Thyroid gland (tissue), 4 donors: Measurements from ENCODE around the gene AMER2. TPM values are rescaled to one million over a fixed set of nuclear protein-coding genes. Genes with fewer than 3 reads are reported as not detected.
A peak's percentile ranks its signal among the peaks of the same experiment; 100 is the strongest.

Experiments used
- DNase-seq, 2 donors: peaks; one replicate each; pipeline ENCODE4 v3.0.0-alpha.2; 2019
- H3K27ac ChIP-seq, 3 donors: fragments of 200-600 bp; sonication (generic); 1 replicate in 2 of 3; 2 replicates in 1 of 3; pipeline ENCODE4 v1.5.1; 2016 to 2019; ENCODE audit warnings: mild to moderate bottlenecking in 1 of 3, moderate library complexity in 1 of 3
- H3K27me3 ChIP-seq: fragments of 200-600 bp; sonication (generic); one replicate; pipeline ENCODE4 v1.5.1; 2019
- H3K36me3 ChIP-seq, 2 donors: fragments of 200-600 bp; sonication (generic); one replicate each; pipeline ENCODE4 v1.5.1; 2016 to 2019
- H3K4me1 ChIP-seq, 2 donors: fragments of 200-600 bp; sonication (generic); one replicate each; pipeline ENCODE4 v1.5.1; 2017 to 2019
- H3K4me3 ChIP-seq, 3 donors: fragments of 200-600 bp; sonication (generic); replicated peaks in 1 of 3; 1 replicate in 2 of 3; 2 replicates in 1 of 3; pipeline ENCODE4 v1.5.1; 2016; ENCODE audit warnings: mild to moderate bottlenecking in 1 of 3
- H3K9me3 ChIP-seq: fragments of 200-600 bp; sonication (generic); one replicate; pipeline ENCODE4 v1.5.1; 2017
- POLR2A ChIP-seq, 2 donors: fragments of 450-650 bp; IDR thresholded peaks; one replicate each; pipeline ENCODE4 v1.6.1; 2017; ENCODE audit warnings: antibody characterized with exemption in 2 of 2, mild to moderate bottlenecking in 2 of 2, moderate library complexity in 1 of 2
- WGBS, 2 donors: methylation state at CpG; one replicate each; pipeline ENCODE4 v1.1.5; 2017; 5-methylcytosine and 5-hydroxymethylcytosine counted together
- intact Hi-C: fragments of 100-400 bp; cut with DNase I; formaldehyde crosslinking; loops from one replicate; pipeline ENCODE4 v1.15.1; 2023
- total RNA-seq, 4 donors: library from RNA; depleted of rRNA; stranded (reverse); fragments of >200 nt; gene quantifications; one replicate each; pipeline ENCODE4 v1.2.3, GENCODE V29; 2016
- TF ChIP-seq, protein P1 (sequence below), 6 experiments: fragments of 200-600 bp in 3 of 6; fragments of 450-650 bp in 3 of 6; sonication (generic) in 3 of 6; IDR thresholded peaks; one replicate each; pipeline ENCODE4 v1.5.1; 2016 to 2019; ENCODE audit warnings: antibody characterized with exemption in 6 of 6, mild to moderate bottlenecking in 2 of 6, inconsistent platforms in 1 of 6, moderate library complexity in 1 of 6

Gene AMER2
- total RNA-seq: under 1 TPM in 2 of 4 donors, not detected in 2; under 0.01 TPM

DNA sequence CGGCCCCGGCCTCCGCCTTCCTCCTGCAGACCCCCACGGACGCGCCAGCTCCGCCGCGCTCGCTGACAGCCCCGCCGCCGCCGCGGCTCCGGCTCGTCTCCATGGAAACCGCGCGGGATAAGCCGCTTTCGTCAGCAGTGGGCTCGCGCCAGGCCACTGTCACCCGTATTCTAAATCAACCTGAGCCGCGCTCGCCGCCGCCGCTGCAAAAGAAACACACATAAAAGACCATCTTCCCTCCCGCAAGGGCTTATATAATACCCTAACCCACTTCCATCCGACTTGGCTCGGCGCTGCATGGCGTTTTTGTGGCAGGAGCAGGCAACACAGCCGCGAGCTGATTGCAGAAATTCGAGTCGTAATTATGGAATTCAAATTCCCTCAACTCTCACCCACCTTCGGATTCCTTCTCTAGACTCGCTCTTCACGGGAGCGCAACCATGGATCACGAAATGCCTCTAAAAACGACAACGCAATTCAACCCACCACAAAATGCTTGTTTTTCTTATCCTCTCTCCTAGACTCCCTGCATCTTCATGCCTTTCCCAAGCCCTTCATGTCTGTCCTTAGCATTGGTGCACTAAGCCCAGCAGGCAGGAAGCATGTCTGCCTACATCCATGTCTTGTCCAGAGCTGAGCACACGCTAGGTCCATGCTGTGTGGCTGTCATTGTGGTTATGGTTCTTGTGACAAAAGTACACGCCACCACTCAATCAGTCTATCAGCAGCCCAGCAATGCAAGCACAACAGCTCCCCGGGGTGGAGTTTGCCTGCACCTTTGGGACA, at the start of gene AMER2:
TSS of gene AMER2 (minus strand) at position 772 of the 786 bp plus-strand sequence. CDS start at position 103, 669 bp downstream.
- DNase-seq: peak; percentile 20 to 31
- WGBS, 2 donors: 4 to 5% methylated on average over 50 of the region's 50 CpGs
- H3K36me3 ChIP-seq: no peaks in the 10 kb centered on the region
- peaks cover 12% of the 10 kb centered on the region for H3K27me3 ChIP-seq
- no peak within 1 kb of the TSS for H3K27ac ChIP-seq
- peaks cover 0 to 11% of the 10 kb centered on the region in 2 donors for H3K4me1 ChIP-seq
- intact Hi-C loops: no loop called here
- peak within 1 kb of the TSS in 1 of 3 donors; percentile 10 for H3K4me3 ChIP-seq
- TF ChIP-seq, protein P1, sequence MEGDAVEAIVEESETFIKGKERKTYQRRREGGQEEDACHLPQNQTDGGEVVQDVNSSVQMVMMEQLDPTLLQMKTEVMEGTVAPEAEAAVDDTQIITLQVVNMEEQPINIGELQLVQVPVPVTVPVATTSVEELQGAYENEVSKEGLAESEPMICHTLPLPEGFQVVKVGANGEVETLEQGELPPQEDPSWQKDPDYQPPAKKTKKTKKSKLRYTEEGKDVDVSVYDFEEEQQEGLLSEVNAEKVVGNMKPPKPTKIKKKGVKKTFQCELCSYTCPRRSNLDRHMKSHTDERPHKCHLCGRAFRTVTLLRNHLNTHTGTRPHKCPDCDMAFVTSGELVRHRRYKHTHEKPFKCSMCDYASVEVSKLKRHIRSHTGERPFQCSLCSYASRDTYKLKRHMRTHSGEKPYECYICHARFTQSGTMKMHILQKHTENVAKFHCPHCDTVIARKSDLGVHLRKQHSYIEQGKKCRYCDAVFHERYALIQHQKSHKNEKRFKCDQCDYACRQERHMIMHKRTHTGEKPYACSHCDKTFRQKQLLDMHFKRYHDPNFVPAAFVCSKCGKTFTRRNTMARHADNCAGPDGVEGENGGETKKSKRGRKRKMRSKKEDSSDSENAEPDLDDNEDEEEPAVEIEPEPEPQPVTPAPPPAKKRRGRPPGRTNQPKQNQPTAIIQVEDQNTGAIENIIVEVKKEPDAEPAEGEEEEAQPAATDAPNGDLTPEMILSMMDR (IDR thresholded peaks at IDR 0.05): no peak
- TF ChIP-seq POLR2A (IDR thresholded peaks at IDR 0.05): no peak
- no peaks in the 10 kb centered on the region for H3K9me3 ChIP-seq

- no peak overlapping the region for H3K27ac ChIP-seq
- intact Hi-C loops: no loop called here
- H3K4me1 ChIP-seq: no peaks in the 10 kb centered on the region
- DNase-seq: no peak
- WGBS, 2 donors: 83 to 86% methylated on average over 5 of the region's 5 CpGs
- no peaks in the 10 kb centered on the region for H3K9me3 ChIP-seq
- TF ChIP-seq, protein P1 (IDR thresholded peaks at IDR 0.05): no peak
- no peak for TF ChIP-seq POLR2A (IDR thresholded peaks at IDR 0.05)
- H3K27me3 ChIP-seq: no peaks in the 10 kb centered on the region
- no peak overlapping the region for H3K4me3 ChIP-seq
- H3K36me3 ChIP-seq: no peaks in the 10 kb centered on the region
Measured at GRCh38 chr13:25218019-25218418, 45.9 kb upstream of the AMER2 start.

DNA sequence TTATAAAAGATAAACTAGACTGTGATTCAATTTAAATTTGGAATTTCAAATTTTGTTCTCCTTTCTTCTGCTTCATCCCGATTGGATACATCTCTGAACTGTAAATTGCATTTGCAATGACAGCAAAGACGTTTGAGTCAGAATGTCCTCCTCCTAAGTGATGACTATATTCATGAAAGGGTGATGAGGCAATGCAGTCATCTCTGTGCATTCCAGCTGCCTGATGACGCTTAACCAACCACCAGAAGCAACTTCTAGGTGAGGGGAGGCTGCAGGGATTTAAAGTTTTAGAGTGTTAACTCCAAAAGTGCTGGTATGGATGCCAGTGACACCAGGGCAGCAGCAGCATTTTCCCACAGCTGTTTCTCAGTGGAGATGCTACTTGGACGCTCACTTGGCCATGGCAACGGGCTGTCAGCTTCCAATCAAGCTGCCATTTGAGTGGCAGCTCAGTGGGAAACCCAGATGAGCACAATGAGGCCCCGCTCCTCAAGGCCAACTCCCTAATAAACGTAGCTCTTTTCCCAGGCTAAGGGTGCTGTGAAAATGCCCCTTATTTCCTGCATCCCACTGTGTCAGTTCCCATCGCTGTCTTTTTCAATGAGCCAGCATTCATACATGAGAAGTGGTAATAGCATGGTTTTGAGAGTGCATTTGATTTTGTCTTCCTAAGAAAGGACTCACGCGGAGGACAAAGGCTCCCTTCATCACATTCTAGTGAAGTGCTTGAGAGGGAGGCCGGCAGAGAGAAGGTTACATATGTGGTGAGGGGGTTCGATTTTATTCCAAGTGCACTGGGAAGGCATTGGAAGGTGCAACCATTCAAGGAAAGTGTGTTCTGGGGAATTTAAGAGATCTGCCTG, 45.2 kb upstream of the AMER2 start:
- no peaks in the 10 kb centered on the region for H3K36me3 ChIP-seq
- WGBS, 2 donors: 51 to 56% methylated on average over 12 of the region's 12 CpGs
- no peaks in the 10 kb centered on the region for H3K4me1 ChIP-seq
- H3K27ac ChIP-seq: no peak overlapping the region
- no peak overlapping the region for H3K4me3 ChIP-seq
- intact Hi-C loops: no loop called here
- DNase-seq: no peak
- no peaks in the 10 kb centered on the region for H3K9me3 ChIP-seq
- H3K27me3 ChIP-seq: no peaks in the 10 kb centered on the region
- TF ChIP-seq, protein P1 (IDR thresholded peaks at IDR 0.05): no peak
- no peak for TF ChIP-seq POLR2A (IDR thresholded peaks at IDR 0.05)

DNA sequence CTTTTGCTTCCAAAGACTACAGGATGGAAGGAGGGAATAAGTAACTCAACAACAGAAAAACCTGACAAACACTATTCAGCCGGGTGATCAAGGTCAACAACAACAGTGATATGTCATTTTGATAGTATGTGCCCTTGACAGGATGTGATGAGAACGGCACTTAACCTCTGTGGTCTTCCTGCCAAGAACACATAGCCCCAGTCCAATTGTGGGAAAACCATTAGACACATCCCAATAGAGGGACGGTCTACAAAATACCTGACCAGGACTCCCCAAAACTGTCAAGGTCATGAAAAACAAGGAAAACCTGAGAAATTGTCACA, 43.1 kb upstream of the AMER2 start:
- H3K9me3 ChIP-seq: no peaks in the 10 kb centered on the region
- H3K4me3 ChIP-seq: no peak overlapping the region
- H3K27ac ChIP-seq: no peak overlapping the region
- H3K27me3 ChIP-seq: no peaks in the 10 kb centered on the region
- TF ChIP-seq, protein P1 (IDR thresholded peaks at IDR 0.05): no peak
- TF ChIP-seq POLR2A (IDR thresholded peaks at IDR 0.05): no peak
- no peaks in the 10 kb centered on the region for H3K4me1 ChIP-seq
- no peak for DNase-seq
- intact Hi-C loops: no loop called here
- 70 to 73% methylated on average over 3 of the region's 3 CpGs for WGBS, 2 donors
- no peaks in the 10 kb centered on the region for H3K36me3 ChIP-seq
